HG03108 (cell line): ENCODE results near the gene SRP72.
"Not testable (repeated sequence)": the region's sequence is repeated elsewhere in the genome, so short reads cannot be mapped to it uniquely, and the experiment has no call there.

Source experiments
- ATAC-seq: cut with Tn5 transposase; IDR thresholded peaks from one replicate; pipeline ENCODE4 v1.9.1; 2021; ENCODE audit warnings: moderate library complexity; ENCODE audit not compliant: unreplicated experiment

The SRP72 gene, protein sequence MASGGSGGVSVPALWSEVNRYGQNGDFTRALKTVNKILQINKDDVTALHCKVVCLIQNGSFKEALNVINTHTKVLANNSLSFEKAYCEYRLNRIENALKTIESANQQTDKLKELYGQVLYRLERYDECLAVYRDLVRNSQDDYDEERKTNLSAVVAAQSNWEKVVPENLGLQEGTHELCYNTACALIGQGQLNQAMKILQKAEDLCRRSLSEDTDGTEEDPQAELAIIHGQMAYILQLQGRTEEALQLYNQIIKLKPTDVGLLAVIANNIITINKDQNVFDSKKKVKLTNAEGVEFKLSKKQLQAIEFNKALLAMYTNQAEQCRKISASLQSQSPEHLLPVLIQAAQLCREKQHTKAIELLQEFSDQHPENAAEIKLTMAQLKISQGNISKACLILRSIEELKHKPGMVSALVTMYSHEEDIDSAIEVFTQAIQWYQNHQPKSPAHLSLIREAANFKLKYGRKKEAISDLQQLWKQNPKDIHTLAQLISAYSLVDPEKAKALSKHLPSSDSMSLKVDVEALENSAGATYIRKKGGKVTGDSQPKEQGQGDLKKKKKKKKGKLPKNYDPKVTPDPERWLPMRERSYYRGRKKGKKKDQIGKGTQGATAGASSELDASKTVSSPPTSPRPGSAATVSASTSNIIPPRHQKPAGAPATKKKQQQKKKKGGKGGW

DNA sequence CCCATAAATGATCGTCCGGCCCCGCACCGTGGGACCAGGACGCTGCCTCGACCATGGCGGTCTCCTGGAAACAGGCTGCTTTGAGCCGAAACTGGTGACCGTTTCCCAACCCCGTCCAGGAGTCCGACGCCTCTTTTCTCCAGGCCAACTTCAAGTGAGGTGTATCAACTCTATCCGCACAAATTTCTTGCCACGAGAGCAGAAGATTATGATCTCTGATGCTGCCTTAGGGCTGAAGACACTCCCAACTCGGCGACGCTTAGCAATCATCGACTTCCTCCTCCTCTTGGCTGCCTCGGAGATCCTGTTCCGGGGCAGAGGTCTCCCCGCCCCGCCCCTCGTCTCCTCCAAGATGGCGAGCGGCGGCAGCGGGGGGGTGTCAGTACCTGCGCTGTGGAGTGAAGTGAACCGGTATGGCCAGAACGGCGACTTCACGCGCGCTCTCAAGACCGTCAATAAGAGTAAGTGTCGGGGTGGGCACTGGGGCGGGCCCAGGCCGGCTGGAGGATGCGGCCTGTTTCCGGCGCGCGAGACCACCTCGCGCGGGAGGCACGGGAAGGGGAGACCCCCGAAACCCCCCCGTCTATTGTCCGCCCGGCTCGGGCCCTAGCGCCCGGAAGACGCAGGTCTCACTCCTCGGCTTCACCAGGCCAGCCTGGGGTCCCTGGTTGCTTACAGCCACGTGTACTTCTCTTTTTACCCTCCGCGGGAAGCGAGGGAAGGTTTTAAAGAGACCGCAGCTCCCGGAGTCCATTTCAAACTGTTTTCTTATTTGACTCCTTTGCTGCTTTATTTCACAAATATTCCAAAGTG is at the start of gene SRP72:
Gene SRP72 (plus strand): TSS at position 334 of the 813 bp plus-strand sequence. CDS start 19 bp downstream, at position 353.
- peak; percentile 86 for ATAC-seq

DNA sequence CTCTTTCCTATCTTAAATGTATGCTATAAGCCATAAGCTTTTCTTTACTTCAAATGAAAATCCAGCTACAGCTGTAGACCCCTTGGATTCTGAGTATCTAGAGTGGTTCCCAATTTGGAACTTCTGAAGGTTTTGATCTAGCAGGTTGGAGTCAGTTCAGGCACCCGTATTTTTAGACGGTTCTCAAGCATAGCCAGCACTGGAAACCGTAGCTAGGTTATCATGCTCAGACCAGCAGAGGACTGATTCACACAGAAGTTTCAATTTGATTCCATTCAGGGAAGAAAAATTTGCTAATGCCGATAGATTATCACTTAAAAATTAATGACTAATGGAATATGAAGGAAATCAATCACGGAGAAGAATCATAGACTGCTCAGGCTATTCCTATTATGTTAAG is 43.2 kb upstream of the SRP72 start:
- no peak for ATAC-seq

DNA sequence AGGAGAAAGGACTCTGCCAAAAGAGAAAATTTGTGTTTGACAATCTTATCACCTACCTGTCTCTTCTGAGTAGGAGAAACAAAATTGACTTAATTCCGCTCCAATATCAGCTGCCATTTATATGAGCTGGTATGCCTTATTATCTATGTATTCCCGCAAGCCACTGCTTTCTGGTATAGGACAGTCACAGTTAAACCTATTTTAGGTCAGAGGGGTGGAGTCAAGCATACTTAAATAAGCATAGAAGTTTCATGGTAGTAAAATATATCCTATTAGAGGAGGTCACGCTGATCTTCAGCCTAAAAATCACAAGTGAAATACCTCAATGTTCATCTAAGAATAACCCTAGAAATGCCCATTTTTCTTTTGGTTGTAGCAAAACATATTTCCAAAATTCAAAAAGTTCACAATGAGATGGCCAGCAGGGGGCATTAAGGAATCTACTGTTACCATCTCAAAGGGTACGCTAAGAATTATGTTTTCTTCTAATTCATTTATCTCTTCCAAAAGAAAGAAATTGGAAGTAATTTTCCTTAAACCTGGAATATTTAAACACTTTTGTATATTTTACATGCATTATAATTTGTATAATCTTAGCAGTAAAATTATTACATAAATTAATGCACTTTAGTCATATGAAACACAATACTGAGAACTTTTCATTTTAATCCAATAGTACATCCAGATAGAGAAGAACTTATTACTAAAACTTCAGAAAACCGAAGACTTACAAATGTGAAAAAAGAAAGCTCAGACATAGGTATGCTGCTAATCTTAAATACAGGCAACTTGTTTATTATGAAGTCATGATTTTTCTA is 42.5 kb upstream of the SRP72 start:
- no peak for ATAC-seq

GRCh38 chr4:56425518-56425917 is 41.9 kb upstream of the SRP72 start:
- no peak for ATAC-seq

DNA sequence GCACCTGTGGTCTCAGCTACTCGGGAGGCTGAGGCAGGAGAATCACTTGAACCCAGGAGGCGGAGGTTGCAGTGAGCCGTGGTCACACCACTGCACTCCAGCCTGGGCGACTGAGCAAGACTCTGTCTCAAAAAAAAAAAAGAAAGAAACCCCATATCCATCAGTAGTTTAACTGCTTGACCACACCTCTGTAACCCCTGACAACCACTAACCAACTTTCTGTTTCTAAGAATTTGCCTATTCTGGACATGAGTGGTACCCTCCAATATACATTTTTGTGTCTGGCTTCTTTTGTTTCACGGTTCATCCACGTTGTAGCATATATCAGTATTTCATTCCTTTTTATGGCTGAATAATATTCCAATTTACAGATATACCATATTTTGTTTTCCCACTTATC is 41.1 kb upstream of the SRP72 start:
- ATAC-seq, result peak; percentile 46

DNA sequence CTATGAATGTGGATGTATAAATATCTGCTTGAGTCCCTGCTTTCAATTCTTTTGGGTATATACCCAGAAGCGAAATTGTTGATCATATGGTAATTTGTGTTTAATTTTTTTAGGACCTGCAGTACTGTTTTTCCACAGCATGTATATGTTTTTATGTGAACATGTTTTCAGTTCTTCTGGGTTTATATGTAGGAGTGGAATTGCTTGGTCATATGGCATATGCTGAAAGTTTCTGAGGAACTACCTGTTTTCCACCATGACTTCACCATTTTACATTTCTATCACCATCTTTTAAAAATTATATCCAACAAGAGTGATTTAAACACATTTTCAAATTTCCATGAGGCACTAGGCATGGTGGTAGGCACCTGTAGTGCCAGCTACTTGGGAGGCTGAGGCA is 40.2 kb upstream of the SRP72 start:
- ATAC-seq, result no peak

GRCh38 chr4:56430203-56430602 is 37.2 kb upstream of the SRP72 start:
- no peak for ATAC-seq

DNA sequence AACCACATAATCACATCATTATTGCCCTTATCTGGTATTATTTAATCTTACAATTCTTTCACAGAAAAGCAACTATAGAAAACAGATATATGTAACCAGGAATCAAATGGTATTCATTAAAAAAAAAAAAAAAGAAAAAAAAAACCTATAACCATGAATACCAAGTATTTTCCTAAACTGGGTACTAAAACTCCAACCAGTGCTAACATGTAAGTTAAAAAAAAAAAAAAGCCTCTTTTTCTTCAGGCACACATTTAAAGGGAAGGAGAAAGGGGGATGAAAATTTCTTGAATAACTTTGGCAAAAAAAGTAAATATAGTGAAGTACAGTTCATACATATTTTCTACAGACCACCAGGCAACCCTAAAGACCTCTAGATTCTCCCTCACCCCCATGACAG is 34.1 kb upstream of the SRP72 start:
- ATAC-seq, result no peak

DNA sequence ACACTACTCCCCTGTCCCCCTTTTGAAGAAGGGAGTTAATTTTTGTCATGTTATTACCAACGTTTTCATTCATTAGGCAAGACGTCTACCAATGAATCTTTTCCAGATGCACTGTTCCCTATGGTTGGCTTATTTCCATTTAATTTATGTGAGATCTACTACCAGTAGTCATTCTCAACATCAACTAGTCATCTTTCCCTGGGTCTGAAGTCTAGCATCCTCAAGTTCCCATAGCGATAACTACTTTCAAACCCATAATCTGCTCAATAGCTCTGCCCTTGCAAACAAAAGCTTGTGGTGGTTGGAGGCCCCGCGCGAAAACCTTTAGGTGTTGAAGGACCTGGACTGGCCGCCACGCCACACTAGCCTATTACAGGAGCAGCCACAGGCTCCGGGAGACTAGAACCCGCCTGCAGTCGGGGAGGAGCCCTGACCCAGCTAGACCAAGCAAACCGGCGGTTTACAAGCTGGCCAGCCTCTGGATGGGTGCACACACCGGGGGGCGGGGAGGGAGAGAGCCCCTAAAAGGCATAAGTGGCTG is 32.7 kb upstream of the SRP72 start:
- no peak for ATAC-seq

DNA sequence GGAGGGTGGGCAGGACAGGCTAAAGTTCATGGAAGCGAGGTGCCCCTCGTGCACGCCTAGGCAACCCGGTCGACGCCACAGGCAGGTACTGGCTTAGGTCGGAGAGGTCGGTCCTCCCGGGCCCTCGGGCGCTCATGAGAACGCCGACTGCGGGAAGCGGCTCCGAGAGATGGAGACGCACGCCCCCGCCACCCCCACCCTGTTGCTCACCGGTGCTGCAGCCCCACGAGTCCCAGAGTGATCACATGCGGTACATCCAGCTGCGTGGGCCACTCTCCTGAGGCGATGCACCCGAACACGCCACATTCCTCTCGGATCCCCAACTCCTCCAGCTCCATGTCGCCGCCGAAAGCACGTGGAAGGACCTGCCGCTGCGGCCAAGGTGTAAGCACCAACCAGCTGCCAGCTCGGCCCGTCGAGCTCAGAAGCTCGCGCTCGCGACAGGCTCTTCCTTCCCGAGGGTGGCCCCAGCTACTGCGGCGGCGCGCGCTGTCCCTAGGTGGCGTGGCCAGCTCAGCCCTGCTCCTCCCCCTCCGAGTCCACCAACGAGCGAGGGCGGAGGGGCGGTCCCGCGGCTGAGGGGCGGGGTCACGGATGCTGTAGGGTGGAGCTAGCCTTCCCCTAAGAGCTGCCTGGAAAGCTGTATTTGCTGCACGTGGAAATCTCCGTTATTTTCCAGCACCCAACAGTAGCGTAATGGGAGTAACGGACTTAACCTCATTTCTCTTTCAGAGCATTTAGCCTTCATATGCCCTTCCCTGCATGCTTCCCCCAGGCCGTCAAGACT is 32.1 kb upstream of the SRP72 start, which contains the start of gene PPAT:
Gene PPAT (minus strand): TSS at position 476 of the 787 bp plus-strand sequence. CDS start 138 bp downstream, at position 338.
- peak; percentile 73 for ATAC-seq

- ATAC-seq, result no peak
These were observed 28.7 kb upstream of the SRP72 start for GRCh38 chr4:56438766-56439165.

- no peak for ATAC-seq
These were observed 26.4 kb upstream of the SRP72 start for GRCh38 chr4:56440983-56441382.

DNA sequence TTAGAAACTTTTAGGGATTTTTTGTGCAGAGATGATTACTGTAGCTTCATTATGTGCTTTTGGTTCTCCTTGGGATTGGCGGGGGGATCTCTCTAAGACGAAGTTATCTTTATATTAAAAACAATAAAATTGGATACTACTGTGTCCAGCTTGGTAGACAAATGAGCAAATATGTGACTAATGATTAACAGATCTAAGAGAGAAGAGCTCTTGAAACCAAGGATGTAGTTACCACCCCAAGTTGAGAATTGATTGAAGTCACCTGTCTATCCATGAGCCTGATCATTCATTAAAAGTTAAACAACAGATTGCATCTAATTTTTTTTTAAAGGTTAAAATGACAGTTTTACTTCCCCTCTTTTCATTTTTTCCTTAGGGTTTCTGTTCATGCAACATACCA is 22.7 kb upstream of the SRP72 start:
- ATAC-seq, result no peak

DNA sequence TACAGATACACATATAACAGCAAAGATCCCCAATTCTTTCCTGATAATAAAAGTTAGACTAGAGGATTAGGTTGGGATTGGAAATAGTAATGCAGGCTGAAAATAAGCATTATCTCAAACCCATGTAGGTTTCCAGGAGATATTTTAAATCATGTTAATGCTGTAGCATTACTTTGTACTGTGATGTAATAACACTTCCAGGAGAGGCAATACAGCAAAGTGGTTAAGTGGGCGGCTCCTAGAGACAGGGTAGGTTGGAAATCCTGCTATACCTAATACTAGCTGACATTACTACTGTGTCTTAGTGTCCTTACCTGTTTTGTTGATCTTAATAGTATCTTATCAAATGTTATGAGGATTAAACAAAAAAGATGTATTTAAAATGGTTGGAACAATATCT is 21.7 kb upstream of the SRP72 start:
- ATAC-seq, result no peak

DNA sequence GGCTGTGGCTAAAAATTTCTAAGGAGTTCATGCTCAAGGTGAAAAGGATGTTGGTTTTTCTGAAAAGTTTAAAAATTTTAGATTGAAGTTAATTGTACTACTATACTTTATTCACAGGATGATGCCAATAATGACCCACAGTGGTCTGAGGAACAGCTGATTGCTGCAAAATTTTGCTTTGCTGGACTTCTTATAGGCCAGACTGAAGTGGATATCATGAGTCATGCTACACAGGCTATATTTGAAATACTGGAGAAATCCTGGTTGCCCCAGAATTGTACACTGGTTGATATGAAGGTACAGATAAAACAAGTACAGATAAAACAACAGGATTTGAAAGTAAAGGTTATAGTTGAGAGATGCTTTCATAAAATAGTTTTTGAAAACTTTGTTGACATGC is 19.1 kb upstream of the SRP72 start:
- no peak for ATAC-seq

- not testable (repeated sequence) for ATAC-seq
These were observed 17.9 kb upstream of the SRP72 start for GRCh38 chr4:56449475-56449874.

DNA sequence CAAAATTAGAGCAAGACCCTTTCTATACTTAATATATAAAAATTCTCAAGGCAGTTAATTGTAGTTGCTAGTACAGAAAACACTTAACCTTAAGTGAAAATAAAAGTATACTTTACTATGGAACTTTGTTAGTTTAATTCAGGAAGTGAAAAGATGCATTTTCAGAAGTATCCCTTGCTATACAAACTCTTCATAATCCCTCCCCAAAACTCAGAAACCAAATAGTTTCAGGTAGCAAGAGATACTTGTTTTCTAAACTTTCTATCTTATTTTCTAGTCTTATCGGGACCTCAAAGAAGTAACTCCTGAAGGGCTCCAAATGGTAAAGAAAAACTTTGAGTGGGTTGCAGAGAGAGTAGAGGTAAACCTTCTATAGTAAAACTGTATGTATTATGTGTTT is 17.1 kb upstream of the SRP72 start:
- no peak for ATAC-seq

DNA sequence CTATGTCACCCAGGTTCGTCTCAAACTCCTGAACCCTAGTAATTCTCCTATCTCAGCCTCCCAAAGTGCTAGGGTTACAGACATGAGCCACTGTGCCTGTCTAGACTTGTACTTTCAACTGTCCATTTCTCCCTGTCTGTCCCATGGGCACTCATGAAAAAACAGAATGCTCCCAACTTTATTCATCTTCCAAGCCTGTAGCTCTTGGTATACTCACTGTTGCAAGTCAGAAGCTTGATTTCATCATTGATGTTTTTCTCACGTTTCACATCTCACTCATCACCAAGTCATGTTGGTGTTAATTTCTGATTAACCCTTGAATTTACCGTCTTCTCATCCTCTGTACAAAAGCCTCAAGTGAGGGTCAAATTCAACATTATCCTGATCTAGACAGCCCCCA is 7.3 kb upstream of the SRP72 start:
- no peak for ATAC-seq

- no peak for ATAC-seq
These were observed 5.3 kb upstream of the SRP72 start for GRCh38 chr4:56462157-56462556.

- ATAC-seq, result no peak
These were observed 3.7 kb upstream of the SRP72 start for GRCh38 chr4:56463711-56464110.
